Measurements from ENCODE around the gene SLC18A2. TPM values are rescaled to one million over a fixed set of nuclear protein-coding genes. Genes with fewer than 3 reads are reported as not detected.

SLC18A2 gene
- total RNA-seq, 2 donors from 2014 or later, result 1.3 to 1.9 TPM

GRCh38 chr10:117239721-117240620, 943 bp upstream of the SLC18A2 start:
- Histone ChIP-seq H3K36me3 (no peaks in the 10 kb centered on the region), H3K27ac (no peak overlapping the region), H3K27me3 (replicated peaks; ENCODE audit: insufficient read depth) (no peaks in the 10 kb centered on the region), H3K9me3 (no peaks in the 10 kb centered on the region), H3K4me3 (no peak overlapping the region), H3K4me1 (replicated peaks) (no peaks in the 10 kb centered on the region)
- WGBS, result 65% methylated on average over 15 of the region's 15 CpGs
- intact Hi-C loops (cut with DNase I), result no loop called here
- DNase-seq (ENCODE audit: low spot score), result no peak
- no peak for TF ChIP-seq POLR2A (IDR thresholded peaks at IDR 0.05)
- TF ChIP-seq POLR2AphosphoS5 (IDR thresholded peaks at IDR 0.05), result no peak
- TF ChIP-seq CTCF (IDR thresholded peaks at IDR 0.05), result no peak

GRCh38 chr10:117241541-117242462, 888 bp downstream of the SLC18A2 start:
- DNase-seq (ENCODE audit: low spot score), result peak; percentile 21
- Histone ChIP-seq H3K27ac (no peak overlapping the region), H3K9me3 (no peaks in the 10 kb centered on the region), H3K36me3 (no peaks in the 10 kb centered on the region), H3K4me3 (peak overlapping the region; percentile 20 to 40), H3K4me1 (replicated peaks) (no peaks in the 10 kb centered on the region), H3K27me3 (replicated peaks; ENCODE audit: insufficient read depth) (no peaks in the 10 kb centered on the region)
- TF ChIP-seq POLR2A (IDR thresholded peaks at IDR 0.05) (no peak), CTCF (IDR thresholded peaks at IDR 0.05) (no peak), POLR2AphosphoS5 (IDR thresholded peaks at IDR 0.05) (no peak)
- intact Hi-C loops (cut with DNase I), result no loop called here
- WGBS, result 10% methylated on average over 36 of the region's 56 CpGs

GRCh38 chr10:117242463-117242832, 1.5 kb downstream of the SLC18A2 start:
- Histone ChIP-seq H3K4me3 (no peak overlapping the region), H3K27me3 (replicated peaks; ENCODE audit: insufficient read depth) (no peaks in the 10 kb centered on the region), H3K4me1 (replicated peaks) (no peaks in the 10 kb centered on the region), H3K27ac (no peak overlapping the region), H3K9me3 (no peaks in the 10 kb centered on the region), H3K36me3 (no peaks in the 10 kb centered on the region)
- DNase-seq (ENCODE audit: low spot score), result no peak
- 91% methylated on average over 8 of the region's 8 CpGs for WGBS
- TF ChIP-seq CTCF (IDR thresholded peaks at IDR 0.05) (no peak), POLR2AphosphoS5 (IDR thresholded peaks at IDR 0.05) (no peak), POLR2A (IDR thresholded peaks at IDR 0.05) (no peak)
- intact Hi-C loops (cut with DNase I), result no loop called here

- H3K27me3 ChIP-seq (replicated peaks; ENCODE audit: insufficient read depth), result no peaks in the 10 kb centered on the region
- WGBS, result 49% methylated on average over 3 of the region's 3 CpGs
These were observed 6.2 kb downstream of the SLC18A2 start for GRCh38 chr10:117246997-117247671.

More at GRCh38 chr10:117246997-117247671, 6.2 kb downstream of the SLC18A2 start:
- Histone ChIP-seq H3K4me1 (replicated peaks) (no peaks in the 10 kb centered on the region), H3K36me3 (no peaks in the 10 kb centered on the region), H3K9me3 (no peaks in the 10 kb centered on the region), H3K4me3 (no peak overlapping the region), H3K27ac (no peak overlapping the region)
- no peak for TF ChIP-seq CTCF (IDR thresholded peaks at IDR 0.05)
- no peak for TF ChIP-seq POLR2AphosphoS5 (IDR thresholded peaks at IDR 0.05)
- no peak for TF ChIP-seq POLR2A (IDR thresholded peaks at IDR 0.05)
- intact Hi-C loops (cut with DNase I), result no loop called here
- DNase-seq (ENCODE audit: low spot score), result no peak

Measured in prostate gland (tissue), 2 donors.